Parathyroid adenoma (tissue), 2 donors: ENCODE measurements around the gene DCUN1D2.

ENCODE experiments used
- H2AFZ ChIP-seq: fragments of 300-600 bp; sonication (generic); one replicate; pipeline ENCODE4 v1.7.0; 2017; ENCODE audit warnings: antibody characterized with exemption, mild to moderate bottlenecking
- H3K27ac ChIP-seq: fragments of 300-600 bp; sonication (generic); one replicate; pipeline ENCODE4 v1.7.0; 2017
- H3K27me3 ChIP-seq: fragments of 300-600 bp; sonication (generic); one replicate; pipeline ENCODE4 v1.7.0; 2017; ENCODE audit warnings: low read length; ENCODE audit not compliant: control insufficient read depth, insufficient read depth
- H3K36me3 ChIP-seq: fragments of 300-600 bp; sonication (generic); one replicate; pipeline ENCODE4 v1.7.0; 2017; ENCODE audit warnings: low read length; ENCODE audit not compliant: control insufficient read depth, insufficient read depth
- H3K4me1 ChIP-seq: fragments of 300-600 bp; sonication (generic); one replicate; pipeline ENCODE4 v1.7.0; 2017; ENCODE audit warnings: control low read depth
- H3K4me2 ChIP-seq: fragments of 300-600 bp; sonication (generic); one replicate; pipeline ENCODE4 v1.7.0; 2017; ENCODE audit warnings: low read length
- H3K4me3 ChIP-seq: fragments of 300-600 bp; sonication (generic); one replicate; pipeline ENCODE4 v1.7.0; 2017; ENCODE audit warnings: low read depth, low read length
- H3K79me2 ChIP-seq: fragments of 300-600 bp; sonication (generic); one replicate; pipeline ENCODE4 v1.7.0; 2017; ENCODE audit warnings: control low read depth
- H3K9ac ChIP-seq: fragments of 300-600 bp; sonication (generic); one replicate; pipeline ENCODE4 v1.7.0; 2017; ENCODE audit warnings: mild to moderate bottlenecking
- H3K9me3 ChIP-seq: fragments of 300-600 bp; sonication (generic); one replicate; pipeline ENCODE4 v1.7.0; 2017; ENCODE audit warnings: low read length; ENCODE audit not compliant: control insufficient read depth
- TF ChIP-seq, protein P1 (sequence below): fragments of 300-600 bp; sonication (generic); IDR thresholded peaks from one replicate; pipeline ENCODE4 v1.7.0; 2017; ENCODE audit warnings: antibody characterized with exemption, mild to moderate bottlenecking
- donor health status: primary hyperparathyroidism.

DCUN1D2 gene

DNA sequence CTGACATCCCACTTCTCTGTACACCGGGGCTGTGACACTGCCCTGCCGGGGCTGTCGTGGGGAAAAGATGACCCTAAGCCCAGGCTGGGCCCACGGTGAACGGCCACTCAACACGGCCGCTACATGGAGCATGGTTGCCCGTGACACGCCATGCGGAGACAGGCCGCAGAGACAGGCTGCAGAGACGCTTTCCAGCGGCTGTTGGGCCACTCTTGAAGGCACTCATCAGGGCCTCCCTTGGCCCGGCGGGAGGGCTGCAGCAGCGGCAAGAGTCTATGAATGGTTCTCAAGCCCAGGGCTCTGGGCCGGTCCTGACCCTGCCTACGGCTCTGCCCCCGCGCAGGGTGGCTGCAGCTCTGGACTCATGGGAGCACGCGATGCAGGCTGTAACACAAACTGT, 59.3 kb downstream of the DCUN1D2 start:
- Histone ChIP-seq H3K9ac (no peak overlapping the region), H3K79me2 (no peaks in the 10 kb centered on the region), H3K4me1 (no peaks in the 10 kb centered on the region), H3K4me3 (no peak overlapping the region), H3K27me3 (no peaks in the 10 kb centered on the region), H3K4me2 (no peak overlapping the region), H3K9me3 (no peaks in the 10 kb centered on the region), H3K36me3 (no peaks in the 10 kb centered on the region), H3K27ac (no peak overlapping the region), H2AFZ (no peak overlapping the region)
- TF ChIP-seq, protein P1, sequence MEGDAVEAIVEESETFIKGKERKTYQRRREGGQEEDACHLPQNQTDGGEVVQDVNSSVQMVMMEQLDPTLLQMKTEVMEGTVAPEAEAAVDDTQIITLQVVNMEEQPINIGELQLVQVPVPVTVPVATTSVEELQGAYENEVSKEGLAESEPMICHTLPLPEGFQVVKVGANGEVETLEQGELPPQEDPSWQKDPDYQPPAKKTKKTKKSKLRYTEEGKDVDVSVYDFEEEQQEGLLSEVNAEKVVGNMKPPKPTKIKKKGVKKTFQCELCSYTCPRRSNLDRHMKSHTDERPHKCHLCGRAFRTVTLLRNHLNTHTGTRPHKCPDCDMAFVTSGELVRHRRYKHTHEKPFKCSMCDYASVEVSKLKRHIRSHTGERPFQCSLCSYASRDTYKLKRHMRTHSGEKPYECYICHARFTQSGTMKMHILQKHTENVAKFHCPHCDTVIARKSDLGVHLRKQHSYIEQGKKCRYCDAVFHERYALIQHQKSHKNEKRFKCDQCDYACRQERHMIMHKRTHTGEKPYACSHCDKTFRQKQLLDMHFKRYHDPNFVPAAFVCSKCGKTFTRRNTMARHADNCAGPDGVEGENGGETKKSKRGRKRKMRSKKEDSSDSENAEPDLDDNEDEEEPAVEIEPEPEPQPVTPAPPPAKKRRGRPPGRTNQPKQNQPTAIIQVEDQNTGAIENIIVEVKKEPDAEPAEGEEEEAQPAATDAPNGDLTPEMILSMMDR, result no peak

DNA sequence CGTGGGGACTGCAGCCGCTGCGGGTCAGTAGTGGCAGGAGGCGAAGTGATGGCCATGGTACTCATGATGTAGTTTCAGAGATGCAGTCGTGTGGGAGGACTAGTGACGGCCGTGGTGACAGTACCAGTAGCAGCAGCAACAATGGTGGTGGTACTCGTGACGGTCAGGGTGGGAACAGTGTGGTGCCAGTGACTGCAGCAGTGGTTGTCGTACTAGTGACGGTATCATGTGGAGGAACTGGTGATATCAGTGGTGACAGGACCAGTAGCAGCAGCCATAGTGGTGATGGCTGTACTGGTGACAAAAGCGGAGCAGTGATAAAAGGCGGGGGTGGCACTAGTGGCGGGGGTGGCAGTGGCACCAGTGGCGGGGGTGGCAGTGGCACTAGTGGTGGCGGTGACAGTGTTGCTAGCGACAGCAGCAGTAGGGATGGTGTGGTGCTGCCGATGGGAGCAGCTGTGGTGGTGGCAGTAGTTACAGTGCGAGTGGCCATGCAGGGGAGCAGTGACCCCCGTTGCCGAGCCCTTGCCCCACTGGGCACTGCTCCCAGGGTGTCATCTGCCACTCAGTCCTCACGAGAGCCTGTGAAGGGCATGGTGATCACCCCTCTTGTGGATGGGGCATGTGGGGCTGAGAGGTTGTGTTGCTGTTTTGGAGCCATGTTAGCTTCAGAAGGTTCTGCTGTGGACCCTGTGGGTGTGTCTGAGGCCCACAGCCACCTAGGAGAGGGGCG, 60.0 kb downstream of the DCUN1D2 start:
- no peaks in the 10 kb centered on the region for H3K36me3 ChIP-seq
- no peaks in the 10 kb centered on the region for H3K27me3 ChIP-seq
- no peaks in the 10 kb centered on the region for H3K9me3 ChIP-seq
- H3K79me2 ChIP-seq, result no peaks in the 10 kb centered on the region
- H3K4me3 ChIP-seq, result no peak overlapping the region
- H2AFZ ChIP-seq, result no peak overlapping the region
- TF ChIP-seq, protein P1, result no peak
- no peaks in the 10 kb centered on the region for H3K4me1 ChIP-seq
- H3K27ac ChIP-seq, result no peak overlapping the region
- H3K4me2 ChIP-seq, result no peak overlapping the region
- no peak overlapping the region for H3K9ac ChIP-seq

DNA sequence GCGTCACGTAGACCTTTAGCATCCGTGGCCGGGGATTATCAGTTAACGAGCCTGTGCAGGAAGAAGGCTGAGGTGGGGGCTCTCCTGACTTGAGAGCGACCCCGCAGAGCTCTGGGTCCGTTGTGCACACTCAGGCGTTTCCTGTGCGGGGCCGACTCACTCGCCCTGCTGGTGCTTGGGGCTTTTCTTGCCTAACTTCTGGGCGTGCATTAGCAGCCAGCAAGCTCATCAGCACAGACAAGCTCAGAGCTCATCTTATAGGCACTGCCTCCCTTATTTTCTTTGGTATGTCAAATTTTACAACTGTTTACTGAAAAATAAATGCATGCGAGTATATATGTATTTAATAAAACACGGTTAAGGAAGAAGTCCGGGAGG, 60.9 kb downstream of the DCUN1D2 start:
- Histone ChIP-seq H3K4me1 (no peaks in the 10 kb centered on the region), H3K79me2 (no peaks in the 10 kb centered on the region), H3K9ac (no peak overlapping the region), H3K36me3 (no peaks in the 10 kb centered on the region), H2AFZ (no peak overlapping the region), H3K27ac (no peak overlapping the region), H3K27me3 (no peaks in the 10 kb centered on the region), H3K4me2 (no peak overlapping the region), H3K4me3 (no peak overlapping the region), H3K9me3 (no peaks in the 10 kb centered on the region)
- TF ChIP-seq, protein P1, result no peak

DNA sequence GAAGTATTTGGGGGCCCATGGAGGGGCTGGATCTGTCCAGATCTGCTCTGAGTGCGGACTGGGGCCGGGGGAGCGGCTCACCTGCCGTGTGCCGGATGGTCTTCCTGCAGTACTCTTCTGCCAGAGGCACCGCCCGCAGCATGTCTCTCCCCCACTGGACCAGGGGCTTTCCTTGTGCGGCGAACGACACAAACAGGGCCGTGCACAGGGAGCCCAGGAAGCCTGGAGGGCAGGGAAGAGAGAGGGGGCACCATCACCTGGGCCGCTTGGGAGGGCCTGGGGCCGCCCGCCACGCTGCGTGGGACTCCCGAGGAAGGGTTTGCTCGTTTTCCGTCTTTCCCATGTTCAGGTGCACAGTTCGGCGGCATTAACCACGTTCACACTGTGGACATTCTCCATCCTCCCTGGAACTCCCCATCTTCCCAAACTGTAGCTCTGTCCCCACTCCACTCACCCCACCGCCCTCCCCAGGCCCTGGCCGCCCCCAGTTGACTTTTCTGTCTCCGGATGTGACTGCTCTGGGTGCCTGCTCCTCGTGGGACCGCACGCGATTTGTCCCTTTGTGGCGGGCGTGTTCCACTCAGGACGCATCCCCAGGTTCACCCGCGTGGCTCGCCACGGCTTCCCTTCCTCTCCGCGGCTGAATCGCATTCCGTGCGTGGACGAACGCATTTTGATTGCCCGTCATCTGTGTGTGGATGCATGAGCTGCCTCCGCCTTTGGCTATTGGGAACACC, 61.5 kb downstream of the DCUN1D2 start:
- no peak overlapping the region for H3K27ac ChIP-seq
- H3K36me3 ChIP-seq, result no peaks in the 10 kb centered on the region

More for the DNA sequence above, 61.5 kb downstream of the DCUN1D2 start:
- no peak overlapping the region for H2AFZ ChIP-seq
- no peaks in the 10 kb centered on the region for H3K9me3 ChIP-seq
- no peak overlapping the region for H3K4me3 ChIP-seq
- H3K79me2 ChIP-seq, result no peaks in the 10 kb centered on the region
- no peaks in the 10 kb centered on the region for H3K27me3 ChIP-seq
- H3K4me2 ChIP-seq, result no peak overlapping the region
- no peak overlapping the region for H3K9ac ChIP-seq
- TF ChIP-seq, protein P1, result no peak
- no peaks in the 10 kb centered on the region for H3K4me1 ChIP-seq
